ENCODE results near the gene CEP55.

The CEP55 gene

DNA sequence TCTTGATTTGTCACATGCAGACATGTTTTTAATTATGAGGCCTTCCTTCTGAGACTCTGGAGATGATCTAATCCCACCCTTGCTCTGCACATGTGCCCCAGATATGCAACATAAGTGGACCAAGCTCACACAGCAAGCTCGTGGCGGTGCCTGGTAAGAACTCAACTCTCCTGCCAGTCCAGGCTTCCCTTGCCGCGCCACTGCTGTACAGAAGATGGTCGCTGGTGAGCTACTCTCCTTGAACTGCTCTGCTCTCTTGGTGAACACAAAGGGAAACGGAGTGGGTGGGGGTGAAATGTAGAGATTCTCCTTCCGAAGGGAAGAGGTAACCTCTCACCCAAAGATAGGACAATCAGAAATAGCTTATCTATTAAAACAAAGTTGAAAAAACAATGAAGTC is 39.9 kb upstream of the CEP55 start:
- TF ChIP-seq, protein P1, sequence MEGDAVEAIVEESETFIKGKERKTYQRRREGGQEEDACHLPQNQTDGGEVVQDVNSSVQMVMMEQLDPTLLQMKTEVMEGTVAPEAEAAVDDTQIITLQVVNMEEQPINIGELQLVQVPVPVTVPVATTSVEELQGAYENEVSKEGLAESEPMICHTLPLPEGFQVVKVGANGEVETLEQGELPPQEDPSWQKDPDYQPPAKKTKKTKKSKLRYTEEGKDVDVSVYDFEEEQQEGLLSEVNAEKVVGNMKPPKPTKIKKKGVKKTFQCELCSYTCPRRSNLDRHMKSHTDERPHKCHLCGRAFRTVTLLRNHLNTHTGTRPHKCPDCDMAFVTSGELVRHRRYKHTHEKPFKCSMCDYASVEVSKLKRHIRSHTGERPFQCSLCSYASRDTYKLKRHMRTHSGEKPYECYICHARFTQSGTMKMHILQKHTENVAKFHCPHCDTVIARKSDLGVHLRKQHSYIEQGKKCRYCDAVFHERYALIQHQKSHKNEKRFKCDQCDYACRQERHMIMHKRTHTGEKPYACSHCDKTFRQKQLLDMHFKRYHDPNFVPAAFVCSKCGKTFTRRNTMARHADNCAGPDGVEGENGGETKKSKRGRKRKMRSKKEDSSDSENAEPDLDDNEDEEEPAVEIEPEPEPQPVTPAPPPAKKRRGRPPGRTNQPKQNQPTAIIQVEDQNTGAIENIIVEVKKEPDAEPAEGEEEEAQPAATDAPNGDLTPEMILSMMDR (conservative IDR thresholded peaks at IDR 0.05), result no peak
- no peak overlapping the region for H3K27ac ChIP-seq

DNA sequence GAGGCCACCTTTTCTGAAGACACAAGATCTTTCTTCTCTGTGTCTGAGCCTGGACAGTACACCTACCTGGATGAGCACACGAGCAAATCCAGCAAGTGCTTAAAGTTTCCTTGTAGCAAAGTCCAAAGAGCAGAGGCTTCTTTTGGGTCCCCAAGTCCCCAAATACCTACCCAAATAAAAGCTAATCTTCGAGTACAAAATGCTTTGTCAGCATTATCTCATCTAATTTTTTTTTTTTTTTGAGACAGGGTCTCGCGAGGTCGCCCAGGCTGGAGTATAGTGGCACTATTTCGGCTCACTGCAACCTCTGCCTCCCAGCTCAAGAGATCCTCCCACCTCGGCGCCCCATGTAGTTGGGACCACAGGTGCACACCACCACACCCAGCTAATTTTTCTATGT is 38.9 kb upstream of the CEP55 start:
- no peak for TF ChIP-seq ZFX (IDR thresholded peaks at IDR 0.05)
- TF ChIP-seq, protein P1 (conservative IDR thresholded peaks at IDR 0.05), result no peak
- H3K27ac ChIP-seq, result no peak overlapping the region

DNA sequence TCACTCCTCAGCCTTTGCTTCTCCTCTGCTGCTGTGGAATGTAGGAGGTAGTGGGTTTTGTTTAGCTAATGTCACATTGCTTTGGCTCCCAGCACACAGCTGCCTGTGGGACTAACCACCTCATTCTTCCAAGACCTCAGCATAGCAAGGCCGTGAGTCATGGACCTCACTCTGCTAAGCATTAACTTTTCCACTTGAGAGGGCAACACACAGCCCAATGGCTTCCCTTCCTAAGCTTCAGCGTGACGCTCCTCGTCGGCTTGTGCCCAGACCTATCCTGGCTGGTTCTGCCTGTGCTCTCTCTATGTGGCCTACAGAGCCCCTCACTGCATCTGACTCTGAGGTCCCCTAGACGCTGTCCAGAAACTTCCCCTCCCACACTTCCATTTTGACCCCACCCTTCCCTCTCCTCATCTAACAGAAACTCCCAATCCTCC is 37.6 kb upstream of the CEP55 start:
- H3K27ac ChIP-seq, result no peak overlapping the region
- no peak for TF ChIP-seq ZFX (IDR thresholded peaks at IDR 0.05)
- TF ChIP-seq, protein P1 (conservative IDR thresholded peaks at IDR 0.05), result no peak

DNA sequence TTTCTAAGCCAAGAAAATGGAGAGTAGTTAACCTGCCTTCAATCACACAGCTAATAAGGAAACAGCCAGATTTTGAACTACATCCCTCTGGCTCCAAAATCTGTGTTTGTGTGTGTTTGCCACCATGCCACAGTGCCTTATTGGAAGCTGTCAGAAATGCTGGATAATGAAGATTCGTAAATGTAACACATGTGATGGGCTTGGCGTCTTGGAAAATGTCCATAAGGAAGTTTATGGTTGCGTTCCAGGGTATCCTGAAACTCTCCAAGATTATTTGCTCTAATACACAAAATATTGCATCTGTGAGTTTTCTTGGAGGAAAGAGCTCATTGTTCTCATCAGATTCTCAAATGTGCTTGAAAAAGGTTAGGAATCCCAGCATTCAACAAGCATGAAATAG is 36.9 kb upstream of the CEP55 start:
- TF ChIP-seq, protein P1 (conservative IDR thresholded peaks at IDR 0.05), result no peak
- no peak for TF ChIP-seq ZFX (IDR thresholded peaks at IDR 0.05)
- no peak overlapping the region for H3K27ac ChIP-seq

DNA sequence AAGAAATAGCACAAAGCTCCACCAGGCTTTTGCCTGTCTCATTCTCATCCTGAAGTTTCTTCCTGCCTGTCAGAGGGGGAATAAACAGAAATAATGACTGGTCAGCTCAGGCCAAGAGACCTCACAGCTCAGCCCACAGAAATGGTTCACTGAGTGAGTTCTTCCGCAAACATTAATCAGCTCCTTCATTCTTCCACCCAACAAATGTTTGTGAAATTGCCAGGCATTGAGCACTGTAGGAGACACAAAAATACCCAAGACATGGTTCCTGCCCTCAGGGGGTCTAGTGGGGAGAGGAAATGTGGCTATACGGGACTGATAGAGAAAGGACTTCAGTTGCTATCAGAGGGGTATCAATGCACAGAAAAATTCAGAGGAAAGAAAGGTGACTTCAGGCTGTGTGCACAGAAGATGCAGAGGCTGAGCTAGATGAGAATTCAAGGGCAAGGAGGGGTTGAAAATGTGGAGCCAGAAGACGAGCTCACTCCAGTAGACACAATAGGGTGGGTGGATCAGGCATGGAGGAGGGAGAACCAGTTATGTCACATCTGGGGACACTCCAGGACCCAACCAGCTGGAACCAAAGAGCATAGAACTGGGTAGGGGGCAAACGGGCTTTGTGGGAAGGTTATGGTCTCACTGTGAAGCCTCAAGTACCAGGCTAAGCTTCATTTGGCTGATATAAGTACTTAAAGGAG is 35.2 kb upstream of the CEP55 start:
- TF ChIP-seq, protein P1 (conservative IDR thresholded peaks at IDR 0.05), result no peak
- no peak for TF ChIP-seq ZFX (IDR thresholded peaks at IDR 0.05)
- no peak overlapping the region for H3K27ac ChIP-seq

DNA sequence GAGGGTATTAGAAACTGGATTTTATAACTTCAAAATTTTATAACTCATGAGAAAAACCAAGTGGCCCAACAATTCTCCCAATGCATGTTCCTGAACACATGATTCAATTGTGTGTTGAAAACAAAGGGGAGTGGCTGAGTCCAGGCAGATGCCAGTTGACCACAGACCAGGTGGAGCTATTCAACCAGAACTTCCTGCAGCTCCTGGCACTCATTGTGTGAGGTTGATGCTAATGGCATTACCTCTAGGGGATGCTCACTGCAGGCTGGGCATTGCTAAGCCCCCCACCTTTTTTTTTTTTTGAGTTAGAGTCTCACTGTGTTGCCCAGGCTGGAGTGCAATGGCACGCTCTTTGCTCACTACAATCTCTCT is 34.6 kb upstream of the CEP55 start:
- TF ChIP-seq ZFX (IDR thresholded peaks at IDR 0.05), result no peak
- TF ChIP-seq, protein P1 (conservative IDR thresholded peaks at IDR 0.05), result no peak
- no peak overlapping the region for H3K27ac ChIP-seq

DNA sequence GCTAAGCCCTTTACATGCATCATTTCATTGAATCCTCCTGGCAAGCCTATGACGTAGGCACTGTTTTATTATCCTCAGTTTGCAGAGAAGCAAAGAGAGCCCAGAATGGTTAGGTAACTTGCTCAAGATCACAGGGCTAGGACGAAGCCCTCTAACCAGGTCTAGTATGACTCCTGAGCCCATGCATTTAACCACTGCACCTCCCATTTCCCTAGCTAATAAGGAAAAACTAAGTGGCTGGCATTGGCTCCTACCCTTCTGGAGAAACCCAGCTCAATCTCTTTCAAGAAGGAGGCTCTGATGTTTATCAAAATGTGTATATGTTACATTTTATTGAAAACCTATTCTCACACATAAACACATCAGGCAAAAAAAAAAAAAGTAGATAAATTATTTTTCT is 34.0 kb upstream of the CEP55 start:
- TF ChIP-seq ZFX (IDR thresholded peaks at IDR 0.05), result no peak
- TF ChIP-seq, protein P1 (conservative IDR thresholded peaks at IDR 0.05), result no peak
- H3K27ac ChIP-seq, result no peak overlapping the region
